Osteoblast (primary cell): ENCODE results near the gene RHOD. TPM values are rescaled to one million over a fixed set of nuclear protein-coding genes. Genes with fewer than 3 reads are reported as not detected.
A peak's percentile ranks its signal among the peaks of the same experiment; 100 is the strongest.

ENCODE experiments used
- DNase-seq: peaks from one replicate; pipeline ENCODE4 v3.0.0; 2011; ENCODE audit warnings: low spot score, mixed read lengths; ENCODE audit not compliant: insufficient read length; ENCODE audit errors: missing footprints
- H2AFZ ChIP-seq: 2 replicates; pipeline ENCODE4 v1.6.0; 2011; ENCODE audit warnings: mild to moderate bottlenecking, low read length
- H3K27ac ChIP-seq: 2 replicates; pipeline ENCODE4 v1.5.1; 2011; ENCODE audit warnings: mild to moderate bottlenecking, low read depth, low read length, moderate library complexity
- H3K27me3 ChIP-seq: 2 replicates; pipeline ENCODE4 v1.6.0; 2012; ENCODE audit warnings: mild to moderate bottlenecking, control low read depth, inconsistent platforms, low read length, moderate library complexity; ENCODE audit not compliant: insufficient read depth
- H3K36me3 ChIP-seq: 2 replicates; pipeline ENCODE4 v1.5.1; 2011; ENCODE audit warnings: mild to moderate bottlenecking, low read length, control low read depth, moderate library complexity; ENCODE audit not compliant: insufficient read depth
- H3K4me1 ChIP-seq: 2 replicates; pipeline ENCODE4 v1.5.1; 2011; ENCODE audit warnings: mild to moderate bottlenecking, low read length, control low read depth, moderate library complexity; ENCODE audit not compliant: insufficient read depth
- H3K4me2 ChIP-seq: 2 replicates; pipeline ENCODE4 v1.6.0; 2011; ENCODE audit warnings: mild to moderate bottlenecking, low read length; ENCODE audit not compliant: insufficient read depth
- H3K4me3 ChIP-seq: fragments of 200-600 bp; sonication (generic); 3 replicates; pipeline ENCODE4 v1.5.1; 2012; ENCODE audit warnings: mild to moderate bottlenecking, low read length, inconsistent platforms; ENCODE audit not compliant: insufficient read depth
- H3K79me2 ChIP-seq: 2 replicates; pipeline ENCODE4 v1.6.0; 2012; ENCODE audit warnings: mild to moderate bottlenecking, low read length, control low read depth, inconsistent platforms; ENCODE audit not compliant: insufficient read depth
- H3K9me3 ChIP-seq: 2 replicates; pipeline ENCODE4 v1.5.1; 2011; ENCODE audit warnings: low read depth, low read length, control low read depth
- H4K20me1 ChIP-seq: 2 replicates; pipeline ENCODE4 v1.6.0; 2012; ENCODE audit warnings: mild to moderate bottlenecking, low read length, control low read depth; ENCODE audit not compliant: insufficient read depth
- CTCF ChIP-seq: IDR thresholded peaks from 2 replicates; pipeline ENCODE4 v1.5.1; 2011; ENCODE audit warnings: mild to moderate bottlenecking, low read depth, low read length, moderate library complexity; ENCODE audit errors: extremely low read depth
- total RNA-seq: library from RNA; depleted of rRNA; stranded (reverse); fragments of >200 nt; gene quantifications from 2 replicates; pipeline ENCODE4 v1.2.3, GENCODE V29; 2012

Gene RHOD
- total RNA-seq, 1 donor: 27.5 TPM

DNA sequence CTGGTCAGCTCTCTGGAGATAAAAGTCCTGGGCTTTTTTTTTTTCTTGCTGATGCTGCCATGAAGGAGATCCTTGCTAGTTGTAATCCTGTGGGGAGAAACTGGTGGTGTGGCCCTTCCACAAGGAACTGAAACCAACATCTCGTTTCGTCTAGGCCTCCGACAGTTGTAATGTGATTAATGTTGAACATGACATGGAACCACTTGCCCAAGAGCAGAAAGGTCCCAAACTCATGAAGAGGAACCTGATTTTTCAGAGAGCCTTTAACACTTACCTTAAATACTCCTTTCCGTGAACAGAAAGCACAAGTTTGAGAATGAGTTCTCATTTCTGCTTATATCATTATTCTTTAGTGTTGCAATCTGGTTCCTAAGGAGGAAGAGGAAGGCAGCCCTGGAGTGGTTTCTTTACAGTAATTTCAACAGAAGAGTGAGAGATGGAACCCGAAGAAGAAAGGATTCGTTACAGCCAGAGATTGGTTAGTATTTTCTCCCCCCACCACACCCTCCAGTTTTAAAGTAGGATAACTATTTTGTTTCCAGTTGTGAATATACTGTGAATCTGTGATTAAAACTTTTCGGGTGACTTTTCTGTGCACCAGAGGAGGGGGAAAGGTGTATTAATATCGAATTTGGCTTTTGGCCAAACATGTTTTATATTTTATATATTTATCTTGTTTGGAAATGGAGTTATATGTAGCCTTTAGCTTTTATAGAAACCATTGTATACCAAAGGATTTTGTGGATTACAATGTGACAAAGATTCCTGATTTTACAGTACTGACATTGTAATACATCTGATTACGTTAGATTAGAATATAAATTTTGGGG, 64.4 kb downstream of the RHOD start:
- Histone ChIP-seq H3K4me2 (peak overlapping the region; percentile 84), H3K4me1 (peaks cover 23% of the 10 kb centered on the region), H3K27me3 (no peaks in the 10 kb centered on the region), H3K4me3 (peak overlapping the region; percentile 93), H3K36me3 (peaks cover 17% of the 10 kb centered on the region), H4K20me1 (peaks cover 42% of the 10 kb centered on the region), H3K9me3 (no peaks in the 10 kb centered on the region), H3K79me2 (peaks cover 69% of the 10 kb centered on the region), H2AFZ (no peak overlapping the region), H3K27ac (peak overlapping the region; percentile 73)
- peak; percentile 60 for DNase-seq
- no peak for TF ChIP-seq CTCF

Other genes with a start within 250 kb of the RHOD start
- 11.5 and 18.1 TPM in 2 replicates for gene RCE1, start 213.4 kb upstream of the RHOD start, total RNA-seq
- 15.9 and 16.3 TPM in 2 replicates for gene LRFN4, start 199.8 kb upstream of the RHOD start, total RNA-seq
- 48.5 and 50.1 TPM in 2 replicates for gene PC, start 98.5 kb upstream of the RHOD start, total RNA-seq
- gene C11orf86, start 81.5 kb upstream of the RHOD start, total RNA-seq: not detected in 2 replicates
- gene SYT12, start 33.7 kb upstream of the RHOD start, total RNA-seq: 4.0 and 4.1 TPM in 2 replicates
- gene KDM2A, start 62.4 kb downstream of the RHOD start, total RNA-seq: 62.5 and 65.9 TPM in 2 replicates
- gene GRK2, start 209.6 kb downstream of the RHOD start, total RNA-seq: 21.4 and 23.6 TPM in 2 replicates
- 33.0 and 34.4 TPM in 2 replicates for gene ANKRD13D, start 232.5 kb downstream of the RHOD start, total RNA-seq
- 13.3 and 25.0 TPM in 2 replicates for gene SSH3, start 246.7 kb downstream of the RHOD start, total RNA-seq